Measurements from ENCODE around the gene IFNK.
"Not testable (repeated sequence)": the region's sequence is repeated elsewhere in the genome, so short reads cannot be mapped to it uniquely, and the experiment has no call there.

IFNK gene, protein sequence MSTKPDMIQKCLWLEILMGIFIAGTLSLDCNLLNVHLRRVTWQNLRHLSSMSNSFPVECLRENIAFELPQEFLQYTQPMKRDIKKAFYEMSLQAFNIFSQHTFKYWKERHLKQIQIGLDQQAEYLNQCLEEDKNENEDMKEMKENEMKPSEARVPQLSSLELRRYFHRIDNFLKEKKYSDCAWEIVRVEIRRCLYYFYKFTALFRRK

DNA sequence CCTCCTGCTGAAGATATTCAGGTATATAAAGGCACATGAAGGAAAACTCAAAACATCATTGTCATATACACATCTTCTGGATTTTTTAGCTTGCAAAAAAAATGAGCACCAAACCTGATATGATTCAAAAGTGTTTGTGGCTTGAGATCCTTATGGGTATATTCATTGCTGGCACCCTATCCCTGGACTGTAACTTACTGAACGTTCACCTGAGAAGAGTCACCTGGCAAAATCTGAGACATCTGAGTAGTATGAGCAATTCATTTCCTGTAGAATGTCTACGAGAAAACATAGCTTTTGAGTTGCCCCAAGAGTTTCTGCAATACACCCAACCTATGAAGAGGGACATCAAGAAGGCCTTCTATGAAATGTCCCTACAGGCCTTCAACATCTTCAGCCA lies at the start of gene IFNK:
Gene IFNK, plus strand, starts transcription at position 55 of the 400 bp plus-strand sequence. Its CDS starts 47 bp downstream, at position 102.
- no peak for DNase-seq (ENCODE audit: low read depth, low spot score)

DNA sequence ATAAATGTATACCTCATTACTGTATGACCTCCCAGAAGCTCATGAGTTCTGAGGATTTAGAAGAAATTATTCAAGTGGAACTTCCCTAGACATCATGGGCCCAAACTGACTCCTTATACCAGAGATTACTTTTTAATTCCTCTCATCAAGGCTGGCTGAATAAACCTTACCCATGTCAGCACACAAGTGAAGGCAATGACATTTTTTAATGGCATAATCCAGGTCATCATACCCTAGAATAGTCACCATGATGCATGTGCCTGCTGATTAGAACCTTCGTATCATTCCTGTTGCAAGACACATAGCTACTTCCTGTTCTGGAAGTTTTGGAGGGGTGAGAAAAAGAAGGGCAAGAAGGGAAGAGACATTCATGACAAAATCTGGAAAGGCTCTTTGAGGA lies 49.8 kb upstream of the IFNK start:
- no peak for DNase-seq (ENCODE audit: low read depth, low spot score)

DNA sequence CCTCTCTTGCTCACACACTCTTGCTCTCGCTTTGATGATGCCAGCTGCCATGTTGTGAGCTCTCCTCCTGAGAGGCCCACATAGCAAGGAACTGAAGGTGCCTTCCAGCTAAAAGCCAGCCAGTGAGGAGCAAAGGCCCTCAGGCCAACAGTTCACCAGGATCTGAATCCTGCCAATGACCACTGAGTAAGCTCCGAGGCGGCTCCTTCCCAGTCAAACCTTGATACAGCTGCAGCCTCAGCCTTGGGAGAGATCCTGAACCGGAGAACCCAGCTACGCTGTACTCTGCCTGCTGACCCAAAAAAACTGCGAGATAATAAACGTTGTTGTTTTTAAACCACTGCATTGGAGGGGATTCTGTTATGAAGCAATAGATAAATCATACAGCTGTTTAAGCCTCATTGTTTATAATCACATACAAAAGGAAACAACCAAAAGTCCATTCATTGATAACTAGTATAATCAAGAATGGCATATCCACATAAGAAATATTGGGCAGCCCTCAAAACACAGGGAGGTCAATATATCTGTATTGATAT lies 49.0 kb upstream of the IFNK start:
- no peak for DNase-seq (ENCODE audit: low read depth, low spot score)

DNA sequence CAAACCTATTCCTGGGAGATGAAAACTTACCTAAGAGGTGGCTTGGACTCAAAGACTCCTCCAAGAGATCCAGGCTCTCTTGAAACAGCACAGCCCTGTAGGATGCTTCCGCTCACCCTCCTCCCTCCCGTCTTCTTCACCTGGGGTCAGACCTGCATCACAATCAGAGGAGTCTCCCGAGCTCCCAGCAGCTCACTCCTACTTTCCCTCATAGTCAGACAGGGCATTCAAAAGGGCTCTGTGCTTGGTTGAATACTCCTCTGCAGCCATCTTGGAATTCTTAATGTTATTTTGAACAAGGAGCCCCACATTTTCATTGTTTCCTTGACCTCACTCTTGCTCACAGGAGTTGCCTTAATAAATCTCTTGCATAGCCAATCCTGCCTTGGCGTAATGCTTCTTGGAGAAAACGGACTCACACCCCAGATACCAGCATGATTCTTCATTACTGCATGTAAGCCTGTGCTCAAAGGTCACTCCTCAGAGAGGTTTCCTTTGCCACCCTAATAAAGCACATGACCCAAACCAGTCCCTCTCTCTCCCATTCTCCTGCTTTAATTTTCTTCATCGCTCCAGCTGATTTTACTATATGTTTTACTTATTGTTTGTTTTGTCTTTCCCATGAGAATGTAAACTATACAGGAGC lies 47.1 kb upstream of the IFNK start:
- DNase-seq (ENCODE audit: low read depth, low spot score) = no peak

DNA sequence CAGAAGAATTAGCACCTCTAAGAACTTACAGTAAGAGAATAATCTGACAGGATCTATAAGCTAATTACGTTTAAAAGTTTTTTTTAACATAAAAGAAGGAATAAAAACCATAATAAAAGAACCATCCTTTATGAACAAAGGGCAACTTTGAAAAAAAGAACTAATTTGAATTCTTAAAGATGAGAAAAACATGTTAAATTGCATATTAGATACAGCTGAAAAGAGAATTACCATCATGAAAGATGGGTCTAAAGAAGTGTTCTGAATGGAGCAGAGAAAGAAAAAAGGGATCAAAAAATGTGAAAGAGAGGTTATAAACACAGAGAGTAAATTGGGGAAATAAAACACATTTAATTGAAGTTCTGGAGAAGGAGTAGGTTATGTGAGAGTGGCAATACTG lies 45.8 kb upstream of the IFNK start:
- no peak for DNase-seq (ENCODE audit: low read depth, low spot score)

DNA sequence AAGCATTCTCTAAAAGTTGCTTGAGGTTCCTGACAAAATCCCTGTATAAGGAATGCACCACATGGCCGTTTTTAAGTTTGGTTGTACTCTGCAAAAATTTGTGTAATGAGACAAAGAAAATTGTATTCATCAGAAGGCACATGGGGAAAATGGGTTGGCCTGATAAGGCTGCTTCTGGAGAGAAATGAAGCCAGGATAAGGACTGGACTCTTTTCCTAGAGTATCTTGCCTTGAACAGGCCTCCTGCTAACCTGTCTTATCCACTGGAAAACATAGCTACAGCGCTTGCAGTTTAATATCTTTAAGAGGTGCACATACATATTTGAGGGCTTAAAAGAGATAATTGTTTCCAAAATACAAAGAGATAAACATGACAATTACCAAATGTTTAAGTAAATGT lies 41.4 kb upstream of the IFNK start:
- no peak for DNase-seq (ENCODE audit: low read depth, low spot score)

DNA sequence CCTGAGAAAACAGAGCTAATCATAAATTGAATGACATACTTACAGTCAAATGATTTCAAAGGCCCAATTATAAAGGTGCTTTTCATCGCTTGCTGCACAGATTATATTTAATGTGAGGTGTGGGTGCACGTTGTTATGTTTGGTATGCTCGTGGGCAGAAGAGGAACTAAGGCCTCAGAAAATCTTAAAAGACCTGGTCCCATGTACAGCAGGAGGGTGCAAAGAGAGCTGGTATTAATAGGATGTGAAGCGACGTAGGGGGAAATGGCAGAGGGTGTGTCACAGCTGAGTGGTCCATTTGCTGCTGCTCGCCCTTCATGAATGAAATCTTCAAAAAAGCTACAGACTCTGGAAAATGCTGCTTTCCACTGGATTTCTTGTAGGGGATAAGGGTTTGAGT lies 40.5 kb upstream of the IFNK start:
- no peak for DNase-seq (ENCODE audit: low read depth, low spot score)

DNA sequence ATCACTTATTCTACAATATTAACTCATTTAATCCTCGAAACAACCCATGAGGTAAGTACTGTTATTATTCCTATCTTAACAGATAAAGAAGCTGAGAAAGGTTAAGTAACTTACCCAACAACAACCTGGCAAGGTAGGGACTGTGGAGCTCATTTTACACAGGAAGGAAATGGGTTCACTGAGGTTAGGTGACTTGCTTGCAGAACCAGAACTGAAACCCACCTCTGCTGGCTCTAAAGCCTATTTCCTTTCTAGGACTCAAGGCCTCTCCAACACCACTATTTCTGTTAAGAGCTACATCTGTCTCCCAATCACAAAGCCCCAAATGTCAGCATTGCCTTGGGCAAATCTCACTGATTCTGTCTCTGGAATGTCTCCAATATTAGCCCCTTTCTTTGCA lies 38.9 kb upstream of the IFNK start:
- no peak for DNase-seq (ENCODE audit: low read depth, low spot score)

DNA sequence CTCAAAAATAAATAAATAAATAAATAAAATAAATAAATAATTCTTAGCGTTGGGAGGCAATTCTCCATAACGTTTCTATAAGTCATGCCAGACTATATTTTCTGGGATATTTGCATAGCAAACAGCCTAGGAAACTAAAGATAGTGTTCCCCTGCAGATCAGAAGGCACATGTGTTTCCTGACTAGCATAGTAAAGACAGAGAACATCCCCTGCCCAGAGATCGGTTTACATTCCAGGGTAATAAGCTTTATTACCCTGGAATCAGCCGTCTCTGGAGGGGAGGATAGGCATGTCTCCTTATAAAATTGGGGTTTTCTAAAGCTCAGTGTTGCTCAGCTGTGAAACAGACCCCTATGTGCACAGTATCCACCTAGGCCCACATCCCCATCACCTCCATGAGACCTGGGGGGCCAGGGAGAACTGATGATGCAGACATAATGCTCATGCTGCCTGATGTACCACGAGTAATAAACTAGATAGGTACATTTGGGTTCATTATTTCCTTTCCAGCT lies 36.9 kb upstream of the IFNK start:
- no peak for DNase-seq (ENCODE audit: low read depth, low spot score)

DNA sequence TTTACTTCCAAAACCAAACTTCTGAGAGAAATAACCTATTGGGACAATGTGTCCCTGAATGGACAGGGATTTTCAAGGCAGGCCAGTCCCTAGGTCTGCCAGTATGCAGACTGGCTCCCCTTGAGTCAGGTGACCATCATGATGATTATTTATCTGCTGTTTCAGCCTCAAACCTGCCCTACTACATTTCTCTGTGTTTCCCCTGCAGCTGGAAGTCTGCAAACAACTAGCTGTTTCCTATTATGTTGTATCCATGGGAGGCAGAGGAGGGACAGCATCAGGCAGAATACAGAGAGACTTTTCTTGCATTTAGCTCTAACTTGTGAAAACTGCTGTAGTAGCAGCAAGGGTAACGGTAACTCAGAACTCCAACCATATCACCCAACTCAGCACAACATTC lies 36.2 kb upstream of the IFNK start:
- DNase-seq (ENCODE audit: low read depth, low spot score) = no peak

DNA sequence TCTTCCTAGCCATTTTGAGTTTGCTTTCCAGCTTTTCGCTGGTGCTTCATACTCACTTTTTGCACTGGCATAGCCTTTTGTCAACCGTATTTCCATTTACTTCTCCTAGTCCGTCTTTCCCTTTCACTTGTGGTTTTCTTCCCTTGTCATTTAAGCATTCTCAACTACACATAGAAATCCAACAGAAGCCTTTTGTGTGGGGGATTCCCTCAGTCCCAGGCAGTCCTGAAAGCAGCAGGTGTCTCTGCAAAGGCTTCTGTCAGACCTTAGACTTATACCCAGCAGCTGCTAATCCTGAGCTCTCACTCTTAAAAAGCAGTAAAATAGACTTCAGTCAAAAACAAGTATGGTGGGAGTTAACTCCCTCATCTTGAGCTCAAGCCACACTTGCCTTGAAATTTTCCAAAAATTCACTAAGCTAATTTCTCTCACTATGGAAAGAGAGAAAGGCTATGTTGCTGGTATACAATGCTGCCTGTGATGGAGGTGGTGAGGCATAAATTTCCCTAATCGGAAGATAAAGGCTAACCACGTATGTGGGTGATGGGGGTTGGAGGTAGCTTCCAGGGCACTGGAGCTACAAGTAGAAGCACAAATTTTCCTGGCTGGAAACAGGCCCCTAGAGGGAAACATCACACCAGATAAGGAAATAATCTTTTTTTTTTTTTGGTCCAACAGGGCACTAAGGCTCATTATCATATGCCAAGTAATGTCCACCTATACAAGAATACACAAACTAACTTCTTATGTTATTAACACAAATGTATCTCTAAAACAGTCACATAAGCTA lies 34.8 kb upstream of the IFNK start:
- no peak for DNase-seq (ENCODE audit: low read depth, low spot score)

DNA sequence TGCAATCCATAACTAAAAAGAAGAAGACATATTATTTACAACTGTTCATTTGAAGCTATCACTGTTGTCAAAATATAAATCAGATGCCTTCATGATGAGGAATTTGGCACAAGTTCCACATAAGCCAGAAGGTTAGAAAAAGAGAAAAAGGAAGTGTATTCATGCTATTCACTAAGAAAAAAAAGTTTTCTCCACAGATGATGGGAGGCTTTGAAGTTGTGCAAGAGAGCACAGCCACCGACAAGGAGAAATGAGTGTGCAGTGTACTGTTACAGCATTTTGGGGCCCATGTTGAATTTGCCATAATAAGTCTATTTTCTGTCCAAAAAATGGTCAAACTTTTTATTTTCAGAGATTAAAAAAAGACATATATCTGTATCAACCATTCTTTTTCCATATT lies 32.9 kb upstream of the IFNK start:
- DNase-seq (ENCODE audit: low read depth, low spot score) = no peak

DNA sequence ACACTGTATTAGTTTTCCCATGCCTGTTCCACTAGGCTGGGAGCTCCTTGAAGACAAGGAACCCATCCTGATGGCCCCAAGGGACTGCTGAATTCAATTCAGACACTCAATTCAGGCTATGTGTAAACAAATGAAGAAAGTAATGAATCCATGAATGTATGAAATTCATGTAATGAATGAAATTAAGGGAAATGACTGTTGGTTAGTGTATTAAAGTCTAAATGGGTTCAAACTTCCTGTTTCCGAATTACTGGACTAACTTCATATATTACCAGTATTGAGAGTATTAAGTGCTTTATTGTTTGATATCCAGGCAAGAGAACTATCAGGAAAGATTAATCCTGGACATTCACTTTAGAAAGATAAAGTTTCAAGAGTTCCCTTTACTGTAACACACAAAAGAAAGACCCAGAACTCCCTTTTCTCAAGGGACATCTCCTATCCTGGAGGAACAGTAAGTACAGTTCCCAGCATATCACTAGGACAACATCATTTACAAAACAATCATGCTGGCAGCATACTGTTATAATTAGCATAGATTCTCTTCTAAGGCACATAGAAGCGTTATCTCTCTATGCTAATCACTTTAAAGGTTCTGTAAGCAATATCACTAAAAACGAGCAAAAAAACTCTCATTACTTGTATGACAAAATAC lies 28.5 kb upstream of the IFNK start:
- DNase-seq (ENCODE audit: low read depth, low spot score) = no peak

DNA sequence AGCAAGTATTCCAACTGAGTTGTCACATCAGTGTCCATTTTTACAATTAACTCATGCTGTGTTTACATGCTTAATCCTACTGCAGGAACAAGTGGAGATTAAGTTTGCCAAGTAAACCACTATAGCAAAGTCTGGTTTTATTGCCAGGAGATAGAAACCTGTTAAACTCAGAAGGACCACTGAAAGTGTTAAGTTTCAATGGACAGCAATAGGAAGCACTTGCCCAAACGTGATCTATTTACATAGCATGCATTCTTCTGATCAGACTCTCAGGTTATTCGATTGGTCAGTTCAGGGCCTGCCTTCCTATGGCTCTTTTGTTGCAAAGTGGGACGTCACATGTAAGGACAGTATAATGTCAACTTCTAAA lies 28.0 kb upstream of the IFNK start:
- no peak for DNase-seq (ENCODE audit: low read depth, low spot score)

DNA sequence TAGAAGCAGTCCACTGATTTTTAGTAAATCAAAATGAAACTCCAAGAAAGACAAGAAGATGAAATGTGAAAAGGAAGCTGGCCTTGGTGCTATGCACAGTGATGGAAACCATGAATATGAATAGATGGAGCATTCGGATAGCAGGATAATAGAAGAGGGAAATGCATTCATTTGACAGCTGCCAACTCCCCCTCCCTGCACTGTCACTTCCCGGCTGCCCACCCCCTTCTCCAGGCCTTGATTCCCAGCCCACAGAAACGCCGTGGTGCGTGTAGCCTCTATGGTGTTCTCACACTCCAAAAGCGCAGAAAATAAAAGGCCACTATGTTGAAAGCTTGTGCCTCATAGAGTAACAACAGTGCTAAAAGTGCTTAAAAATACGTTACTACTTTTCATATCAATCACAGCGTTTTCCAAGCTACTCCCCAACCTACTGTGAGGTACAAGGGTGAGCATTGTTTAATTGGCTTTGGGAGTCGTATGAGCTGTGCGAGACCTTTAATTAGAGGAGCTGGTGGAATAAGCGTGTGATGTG lies 26.1 kb upstream of the IFNK start:
- DNase-seq (ENCODE audit: low read depth, low spot score) = no peak

DNA sequence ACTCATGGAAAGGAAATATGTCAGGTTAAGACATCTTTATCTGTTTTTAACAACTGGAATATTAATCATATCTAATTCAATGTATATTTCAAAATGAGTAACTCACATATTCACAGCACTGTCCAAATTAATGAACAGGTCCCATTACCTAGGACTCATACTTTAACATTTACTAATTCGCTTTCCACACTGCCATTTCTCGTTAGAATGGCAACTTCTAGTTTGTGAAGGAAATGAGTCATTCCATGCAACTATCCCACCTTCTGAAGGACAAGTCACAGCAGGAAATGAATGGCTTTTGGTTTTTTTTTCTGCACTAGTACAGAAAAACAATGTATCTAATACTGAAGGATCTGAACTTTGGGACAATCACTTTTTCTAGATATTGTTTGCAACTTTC lies 24.6 kb upstream of the IFNK start:
- DNase-seq (ENCODE audit: low read depth, low spot score) = no peak

DNA sequence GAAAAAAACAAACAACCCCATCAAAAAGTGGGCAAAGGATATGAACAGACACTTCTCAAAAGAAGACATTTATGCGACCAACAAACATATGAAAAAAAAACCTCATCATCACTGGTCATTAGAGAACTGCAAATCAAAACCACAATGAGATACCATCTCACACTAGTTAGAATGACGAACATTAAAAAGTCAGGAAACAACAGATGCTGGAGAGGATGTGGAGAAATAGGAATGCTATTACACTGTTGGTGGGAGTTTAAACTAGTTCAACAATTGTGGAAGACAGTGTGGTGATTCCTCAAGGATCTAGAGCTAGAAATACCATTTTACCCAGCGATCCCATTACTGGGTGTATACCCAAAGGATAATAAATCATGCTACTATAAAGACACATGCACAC lies 23.2 kb upstream of the IFNK start:
- DNase-seq (ENCODE audit: low read depth, low spot score) = not testable (repeated sequence)

DNA sequence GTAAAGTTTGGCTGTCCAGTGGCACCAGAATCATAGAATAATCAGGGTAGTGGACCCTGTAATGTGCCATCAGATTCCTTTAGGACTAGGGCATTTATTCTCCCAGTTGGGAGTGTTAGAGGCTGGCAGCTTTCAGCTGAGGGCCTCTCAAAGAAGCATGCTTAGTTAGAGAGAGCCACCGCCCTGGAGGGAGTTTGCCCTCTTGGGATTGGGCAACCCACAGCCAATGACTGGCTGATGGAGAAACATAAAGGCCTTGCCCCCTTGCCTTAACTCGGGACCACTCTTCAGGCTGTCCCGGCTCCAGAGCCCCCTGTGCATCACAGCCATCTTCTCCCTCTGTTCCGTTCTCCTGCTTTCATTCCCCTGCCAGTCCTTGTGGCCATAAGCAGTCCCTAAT lies 20.5 kb upstream of the IFNK start:
- DNase-seq (ENCODE audit: low read depth, low spot score) = no peak

DNA sequence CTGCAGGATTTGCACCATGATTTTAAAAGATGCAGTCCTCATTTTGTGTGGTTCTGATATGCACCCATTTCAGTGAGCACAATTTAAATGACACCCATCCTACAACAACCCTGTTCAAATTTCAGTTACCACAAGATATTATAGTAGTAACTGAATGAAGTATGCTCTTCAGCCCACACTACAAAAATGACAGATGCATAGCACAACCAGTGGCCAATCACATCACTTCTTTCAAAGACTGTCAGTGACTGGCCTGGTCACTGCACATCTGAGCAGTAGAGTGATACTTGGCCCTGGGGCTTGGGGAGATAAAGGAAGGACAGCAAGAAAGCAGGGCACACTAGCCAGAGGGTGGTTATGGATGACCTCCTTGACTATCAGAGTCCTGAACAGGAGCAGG lies 19.8 kb upstream of the IFNK start:
- DNase-seq (ENCODE audit: low read depth, low spot score) = no peak

DNA sequence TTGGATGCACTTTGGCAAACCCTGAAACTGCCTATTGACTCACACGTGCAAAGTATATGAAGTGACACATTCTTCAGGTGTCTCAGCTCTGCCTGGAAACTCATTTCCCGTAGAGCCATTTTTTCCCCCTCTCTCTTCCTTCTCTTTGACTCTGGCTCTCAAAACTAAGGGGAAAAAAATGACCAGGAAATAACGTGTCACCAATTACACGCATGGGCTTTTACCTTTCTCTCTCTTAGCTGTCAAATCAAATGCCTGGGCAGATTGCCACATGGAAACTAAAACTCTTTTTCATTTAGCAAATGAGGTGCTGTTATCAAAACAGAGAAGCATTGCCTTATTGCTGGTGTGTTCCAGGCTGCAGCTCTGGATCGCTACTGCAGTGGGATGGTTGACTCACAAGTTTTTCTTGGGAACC lies 18.3 kb upstream of the IFNK start:
- no peak for DNase-seq (ENCODE audit: low read depth, low spot score)

DNA sequence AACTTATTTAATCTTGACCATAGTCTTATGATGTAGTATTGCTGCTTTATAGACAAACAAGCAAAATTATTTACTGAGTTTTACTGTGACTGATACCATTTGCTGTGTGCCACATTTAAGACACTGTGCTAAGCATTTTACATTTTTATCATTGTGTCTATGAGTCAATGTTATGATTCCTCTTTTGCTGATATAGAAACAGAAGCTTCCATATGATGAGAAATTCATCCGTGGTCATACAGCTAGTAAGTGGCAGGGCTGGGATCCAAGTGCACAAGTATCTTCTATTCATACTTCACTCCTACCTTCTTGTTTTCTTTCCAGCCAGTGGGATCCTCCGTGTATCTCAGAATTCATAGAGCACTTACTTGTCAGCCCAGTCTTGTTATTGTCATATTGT lies 17.1 kb upstream of the IFNK start:
- DNase-seq (ENCODE audit: low read depth, low spot score) = no peak

DNA sequence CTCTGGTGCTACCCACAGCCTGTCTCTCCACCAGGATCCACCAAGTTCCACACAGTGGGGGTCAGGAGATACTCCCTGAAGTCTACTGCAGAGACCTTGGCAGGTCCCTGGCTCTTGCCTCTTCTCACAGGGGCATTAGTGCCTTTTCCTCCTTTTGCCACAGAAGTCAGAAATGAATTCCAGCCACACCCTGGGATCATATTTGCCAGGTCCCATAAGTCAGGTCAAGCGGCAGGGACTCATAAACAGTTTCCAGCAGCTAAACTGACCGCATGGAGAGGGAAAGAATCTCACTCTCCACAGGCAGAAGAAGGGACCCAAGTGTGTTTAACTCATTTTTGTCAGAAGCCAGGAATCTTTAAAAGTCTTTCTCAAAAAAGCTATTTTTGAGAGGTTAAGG lies 13.3 kb upstream of the IFNK start:
- DNase-seq (ENCODE audit: low read depth, low spot score) = no peak
